NCI-H2227 (cell line): ENCODE measurements around the gene LEPR.
"Not testable (repeated sequence)": the region's sequence is repeated elsewhere in the genome, so short reads cannot be mapped to it uniquely, and the experiment has no call there.

ENCODE experiments used
- DNase-seq: peaks from one replicate; lab custom pipeline; 2025; ENCODE audit not compliant: unreplicated experiment; lab: John Stamatoyannopoulos, UW

The LEPR gene

DNA sequence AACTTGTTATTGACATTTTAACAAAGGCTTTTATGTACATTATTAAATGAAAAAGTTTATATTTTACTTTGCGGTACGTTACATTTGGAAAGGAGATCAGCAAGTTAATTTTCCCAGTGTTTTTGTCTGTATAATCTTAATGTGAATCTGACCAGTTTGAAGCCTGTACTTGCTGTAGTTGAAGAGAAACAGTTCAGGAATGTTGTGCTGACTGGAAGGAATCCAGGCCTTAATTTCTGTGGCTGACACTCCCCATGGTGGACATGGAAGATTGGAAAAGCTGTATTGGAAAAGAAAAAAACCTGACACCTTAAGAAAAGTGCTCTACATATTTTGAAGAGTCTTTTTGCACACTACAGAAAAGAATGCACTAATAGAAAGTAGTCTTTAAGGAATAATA lies 15.5 kb downstream of the LEPR start:
- DNase-seq = no peak

- DNase-seq = no peak
Observed at GRCh38 chr1:65437616-65438015, 17.1 kb downstream of the LEPR start.

DNA sequence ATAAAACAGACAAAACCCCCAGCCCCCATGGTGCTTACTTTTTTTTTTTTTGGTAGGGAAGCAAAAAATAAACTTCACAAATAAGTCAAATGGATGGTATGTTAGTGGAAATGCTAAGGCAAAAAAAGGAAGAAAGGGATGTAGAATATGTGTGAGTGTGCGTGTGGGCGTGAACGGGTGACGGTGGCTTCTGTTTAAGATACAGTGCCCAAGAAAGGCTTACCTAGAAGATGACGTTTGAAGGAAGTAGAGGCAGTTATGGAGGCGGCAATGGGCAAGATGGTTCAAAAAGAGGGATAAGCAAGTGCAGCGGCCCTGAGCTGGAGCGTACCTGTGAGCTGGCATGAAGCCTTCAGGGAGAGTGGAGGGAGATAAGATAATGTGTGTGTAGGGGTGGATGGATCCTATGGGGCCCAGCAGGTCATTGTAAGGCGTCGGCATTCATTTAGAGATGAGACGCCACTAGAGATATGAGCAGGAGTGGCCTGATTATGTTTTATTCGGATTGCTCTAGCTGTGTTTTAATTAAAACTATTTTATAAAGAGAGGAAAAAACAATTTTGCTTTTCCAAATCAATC lies 19.9 kb downstream of the LEPR start:
- no peak for DNase-seq

DNA sequence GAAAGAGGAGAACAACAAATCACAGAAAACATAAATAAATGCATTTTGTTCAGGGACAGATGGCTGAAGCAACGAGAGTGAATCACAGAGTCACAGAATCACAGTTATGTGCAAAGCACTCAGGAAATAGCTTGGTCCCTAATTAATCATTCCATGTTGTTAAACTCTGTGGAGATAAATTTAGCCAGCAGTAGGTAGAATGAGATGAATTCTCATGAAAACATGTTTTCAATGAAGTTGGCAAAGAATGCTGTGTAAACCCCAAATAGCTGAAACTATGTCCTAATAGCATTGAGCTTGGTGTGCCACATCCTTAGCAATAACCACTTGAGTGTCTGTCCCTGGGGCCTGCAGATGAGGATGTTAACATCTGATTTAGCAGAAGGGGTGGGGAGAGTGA lies 20.4 kb downstream of the LEPR start:
- DNase-seq = no peak

- DNase-seq = no peak
Observed at GRCh38 chr1:65441464-65441863, 21.0 kb downstream of the LEPR start.

DNA sequence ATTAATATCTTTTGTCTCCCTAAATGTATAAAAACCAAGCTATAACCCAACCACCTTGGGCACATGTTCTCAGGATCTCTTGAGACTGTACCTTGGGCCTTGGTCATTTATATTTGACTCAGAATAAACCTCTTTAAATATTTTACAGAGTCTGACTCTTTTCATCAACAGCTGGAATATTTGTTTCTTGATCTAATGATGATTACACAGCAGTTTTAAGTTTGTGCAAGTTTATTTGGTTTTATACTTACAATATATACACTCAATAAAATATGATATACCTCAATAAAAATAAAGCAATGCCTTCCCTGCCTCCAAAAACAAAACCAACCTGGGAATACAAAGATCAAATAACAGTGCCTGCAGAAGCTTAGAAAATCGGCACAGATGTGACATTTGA lies 22.0 kb downstream of the LEPR start:
- DNase-seq = no peak

DNA sequence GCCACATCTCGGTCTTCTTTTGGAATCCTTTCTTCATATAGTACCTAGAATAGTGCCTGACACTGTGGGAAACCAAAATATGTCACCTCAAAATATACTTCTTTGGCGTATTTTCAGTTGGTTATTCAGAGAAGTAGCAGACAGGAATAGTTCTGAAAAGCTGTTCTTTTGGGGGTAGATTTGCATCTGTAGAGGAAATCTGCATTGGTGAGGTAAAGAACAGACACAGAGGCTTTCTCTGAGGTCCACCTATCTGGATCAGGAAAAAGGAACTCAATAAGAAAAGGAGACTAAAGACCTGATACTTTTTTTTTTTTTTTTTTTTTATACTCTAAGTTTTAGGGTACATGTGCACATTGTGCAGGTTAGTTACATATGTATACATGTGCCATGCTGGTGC lies 23.2 kb downstream of the LEPR start:
- no peak for DNase-seq

DNA sequence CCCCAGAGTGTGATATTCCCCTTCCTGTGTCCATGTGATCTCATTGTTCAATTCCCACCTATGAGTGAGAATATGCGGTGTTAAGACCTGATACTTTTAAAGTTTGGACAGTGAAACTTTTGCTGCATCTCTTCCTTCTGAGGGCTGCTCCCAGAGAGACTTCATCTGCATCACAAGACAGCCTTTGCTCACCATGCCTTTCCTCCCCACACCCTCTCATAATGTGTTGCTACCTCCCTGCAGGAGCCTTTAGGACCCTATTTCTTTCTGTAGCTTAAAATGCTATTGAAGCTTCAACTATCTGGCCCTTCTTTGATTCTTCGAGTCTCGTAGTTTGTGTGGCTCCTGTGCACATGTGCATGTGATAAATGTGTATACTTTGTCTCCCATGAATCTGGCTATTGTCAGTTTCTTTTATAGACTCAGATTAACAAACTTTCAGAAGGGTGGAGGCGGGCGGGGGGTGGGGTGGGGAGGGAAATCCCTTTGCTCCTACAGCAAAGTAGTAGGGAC lies 23.7 kb downstream of the LEPR start:
- no peak for DNase-seq

DNA sequence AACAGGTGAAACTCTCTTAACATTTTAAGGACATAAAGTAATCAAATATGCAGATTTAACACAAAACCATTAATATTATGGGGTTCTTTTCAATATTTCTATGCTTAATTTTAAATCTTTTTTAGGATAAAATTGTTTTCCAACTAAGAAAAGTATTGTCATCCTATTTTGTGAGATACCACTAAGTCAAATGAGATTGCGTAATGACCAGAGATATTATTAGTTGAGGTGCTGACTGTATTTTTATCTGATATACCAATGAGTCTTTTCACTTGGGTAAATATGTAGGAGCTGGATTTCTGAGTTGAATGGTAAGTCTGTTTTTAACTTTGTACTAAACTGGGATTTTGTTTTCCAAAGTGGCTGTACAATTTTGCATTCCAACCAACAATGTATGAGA lies 25.4 kb downstream of the LEPR start:
- DNase-seq = no peak

GRCh38 chr1:65449214-65449823 lies 28.9 kb downstream of the LEPR start:
- no peak for DNase-seq

- DNase-seq = not testable (repeated sequence)
Observed at GRCh38 chr1:65455678-65456077, 35.2 kb downstream of the LEPR start.

GRCh38 chr1:65456481-65456880 lies 36.0 kb downstream of the LEPR start:
- DNase-seq = no peak

- DNase-seq = no peak
Observed at GRCh38 chr1:65457868-65458267, 37.4 kb downstream of the LEPR start.

DNA sequence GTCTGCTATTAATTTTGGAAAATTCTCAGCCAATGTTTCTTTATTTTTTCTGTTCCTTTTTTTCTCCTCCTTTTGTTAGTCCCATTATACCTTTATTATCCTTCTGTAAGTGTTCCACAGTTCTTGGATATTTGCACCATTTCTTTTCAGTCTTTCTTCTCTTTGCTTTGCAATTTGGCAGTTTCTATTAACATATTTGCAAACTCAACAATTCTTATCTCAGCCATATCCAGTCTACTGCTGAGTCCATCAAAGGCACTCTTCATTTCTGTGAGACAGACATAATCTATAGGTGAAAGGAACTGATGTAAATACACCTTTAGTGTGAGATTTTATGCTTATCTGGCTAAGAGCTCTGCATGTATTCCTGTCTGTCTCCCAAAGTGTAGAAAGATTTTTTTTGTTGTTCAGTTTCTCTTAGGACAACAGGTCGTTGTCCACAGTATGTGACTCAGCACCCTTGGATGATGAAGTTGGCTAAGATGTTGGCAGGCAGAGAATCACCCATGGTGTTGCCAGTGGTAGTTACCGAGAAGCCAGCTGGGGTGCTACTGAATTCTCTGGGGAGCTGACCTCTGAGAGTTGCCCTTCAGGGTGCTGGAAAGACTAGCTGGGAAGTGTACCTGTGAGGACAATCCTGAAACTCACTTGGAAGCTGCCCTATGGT lies 38.4 kb downstream of the LEPR start:
- DNase-seq = no peak

DNA sequence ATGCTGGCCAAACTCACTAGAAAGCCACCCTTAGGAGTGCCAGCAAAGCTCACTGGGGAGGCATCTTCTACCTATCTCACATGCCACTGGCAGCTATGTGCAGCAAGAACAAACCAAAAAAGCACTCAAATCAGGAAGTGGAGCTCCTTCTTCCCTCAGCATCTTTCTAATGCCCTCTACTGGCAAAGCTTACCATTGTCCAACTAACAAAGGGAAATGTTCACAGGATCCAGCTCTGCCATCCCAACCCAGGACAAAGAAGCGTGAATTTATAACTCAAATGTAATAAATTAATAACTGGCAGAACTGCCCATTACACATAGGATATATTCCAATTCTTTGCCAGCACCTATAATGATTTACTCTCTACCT lies 38.9 kb downstream of the LEPR start:
- peak; percentile 13 for DNase-seq

DNA sequence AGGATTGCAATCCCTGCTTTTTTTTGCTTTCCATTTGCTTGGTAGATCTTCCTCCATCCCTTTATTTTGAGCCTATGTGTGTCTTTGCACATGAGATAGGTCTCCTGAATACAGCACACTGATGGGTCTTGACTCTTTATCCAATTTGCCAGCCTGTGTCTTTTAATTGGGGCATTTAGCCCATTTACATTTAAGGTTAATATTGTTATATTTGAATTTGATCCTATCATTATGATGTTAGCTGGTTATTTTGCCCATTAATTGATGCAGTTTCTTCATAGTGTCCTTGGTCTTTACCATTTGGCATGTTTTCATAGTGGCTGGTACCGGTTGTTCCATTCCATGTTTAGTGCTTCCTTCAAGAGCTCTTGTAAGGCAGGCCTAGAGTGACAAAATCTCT lies 45.4 kb downstream of the LEPR start:
- not testable (repeated sequence) for DNase-seq

- peak; percentile 62 for DNase-seq
Observed at GRCh38 chr1:65467536-65467935, 47.1 kb downstream of the LEPR start.

DNA sequence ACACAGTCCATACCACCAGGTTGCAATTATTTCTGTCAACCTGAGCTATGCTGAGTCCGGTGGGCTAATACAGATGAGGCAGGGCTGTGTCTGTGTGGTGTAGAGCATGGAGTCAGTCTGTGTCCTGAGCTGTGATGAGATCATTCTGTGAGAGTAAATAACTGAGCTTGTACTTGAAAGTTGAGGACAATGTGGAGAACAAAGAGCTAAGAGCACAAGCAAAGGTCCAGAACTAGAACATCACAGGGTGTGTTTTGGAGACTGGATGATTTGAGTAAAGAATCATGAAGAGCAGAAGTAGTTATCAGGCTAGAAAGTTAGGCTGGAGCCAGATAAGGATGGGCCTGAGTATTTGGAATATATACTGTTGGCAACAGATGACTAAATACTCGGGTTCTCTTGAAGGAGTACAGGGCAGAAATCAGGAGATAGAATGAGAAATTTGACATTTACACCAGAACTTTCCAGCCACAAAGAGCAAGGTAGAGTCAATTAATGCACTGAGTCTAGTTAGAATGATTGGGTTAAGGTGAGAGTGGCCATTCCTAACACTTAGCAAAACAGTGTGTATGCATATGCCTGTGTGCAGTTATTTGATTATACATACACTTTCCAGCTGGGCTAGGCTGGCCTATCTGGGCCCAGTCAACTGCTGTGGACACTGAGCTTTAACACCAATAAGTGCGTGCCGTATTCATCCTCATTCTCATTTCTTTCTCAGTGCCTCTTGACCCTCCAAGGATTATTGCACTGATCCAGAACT lies 48.8 kb downstream of the LEPR start:
- no peak for DNase-seq

DNA sequence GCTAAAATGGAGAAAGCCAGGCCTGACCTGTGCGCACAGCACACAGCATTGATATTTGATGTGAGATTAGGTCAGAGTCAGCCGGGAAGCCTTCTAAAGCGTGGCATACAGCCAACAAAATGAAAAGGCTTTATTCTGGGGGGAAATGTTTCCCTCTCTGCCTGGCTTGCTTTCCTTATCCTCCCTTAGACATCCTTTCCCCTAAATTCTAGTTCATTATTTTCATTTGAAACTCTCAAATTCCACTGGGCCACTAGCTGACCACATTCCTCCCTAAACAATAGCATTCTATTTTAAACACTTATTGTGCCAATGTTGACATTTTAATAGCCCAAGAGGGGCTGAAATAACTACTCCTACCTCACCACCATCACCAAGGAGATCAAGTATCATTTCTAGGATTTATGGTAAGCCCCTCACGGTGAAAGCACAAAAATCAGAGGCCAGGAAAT lies 49.4 kb downstream of the LEPR start:
- DNase-seq = no peak
